ENCODE data around the gene RIC8B. TPM values are rescaled to one million over a fixed set of nuclear protein-coding genes. Genes with fewer than 3 reads are reported as not detected.

The RIC8B gene
- total RNA-seq, 2 donors from 2014 or later: 12.9 to 27.5 TPM

DNA sequence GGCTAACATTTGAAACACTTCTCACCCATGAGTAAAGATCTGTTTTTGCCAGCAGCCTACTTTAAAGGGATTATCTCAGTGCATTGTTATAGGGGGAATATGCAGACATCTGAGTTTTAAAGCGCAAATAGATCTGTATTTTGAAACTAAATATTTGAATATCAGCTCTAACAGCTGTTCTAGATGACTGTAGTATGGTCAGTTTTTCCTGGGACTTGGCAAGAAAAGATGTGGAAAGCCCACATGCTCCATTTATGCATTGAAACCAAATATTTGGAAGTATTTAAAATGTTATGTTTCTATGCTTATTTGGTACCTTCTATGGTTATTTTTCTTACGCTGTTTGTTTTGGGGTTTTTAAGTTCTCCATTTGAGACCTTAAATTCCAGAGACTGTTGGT, 41.7 kb downstream of the RIC8B start:
- H3K4me1 ChIP-seq (ENCODE audit: control insufficient read depth in 1 of 2, low read depth in 2 of 2): no peaks in the 10 kb centered on the region
- no peak for TF ChIP-seq CTCF (IDR thresholded peaks at IDR 0.05)
- no peak for ATAC-seq (ENCODE audit: insufficient number of reproducible peaks, low FRiP score, low read depth)
- no peaks in the 10 kb centered on the region for H3K9me3 ChIP-seq
- peaks cover 5% of the 10 kb centered on the region for H3K36me3 ChIP-seq
- DNase-seq (ENCODE audit: low spot score): no peak
- H3K27ac ChIP-seq: no peak overlapping the region
- H3K4me3 ChIP-seq: no peak overlapping the region
- H3K27me3 ChIP-seq (replicated peaks; ENCODE audit: insufficient read depth): no peaks in the 10 kb centered on the region

DNA sequence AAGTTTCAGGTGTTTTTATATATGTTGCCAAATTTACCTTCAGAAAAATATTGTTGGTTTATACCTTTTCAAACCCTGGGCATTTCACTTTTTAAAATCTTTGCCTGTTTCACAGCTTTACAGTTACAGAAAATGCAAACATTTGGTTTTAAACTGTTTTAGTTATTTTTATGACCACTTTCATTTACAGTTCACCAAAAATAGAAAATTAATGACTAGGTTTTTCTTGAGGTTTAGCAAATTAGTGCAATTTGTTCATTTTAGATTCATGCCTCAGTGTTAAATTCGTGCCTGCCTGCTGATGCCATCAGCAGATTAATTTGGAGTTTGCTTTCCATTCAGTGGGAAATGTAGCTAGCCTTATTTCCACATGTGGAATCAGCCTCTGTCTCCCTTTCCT, 45.5 kb downstream of the RIC8B start:
- Histone ChIP-seq H3K36me3 (peaks cover 6% of the 10 kb centered on the region), H3K27me3 (replicated peaks; ENCODE audit: insufficient read depth) (no peaks in the 10 kb centered on the region), H3K4me3 (no peak overlapping the region), H3K9me3 (no peaks in the 10 kb centered on the region), H3K27ac (no peak overlapping the region), H3K4me1 (ENCODE audit: control insufficient read depth in 1 of 2, low read depth in 2 of 2) (no peaks in the 10 kb centered on the region)
- TF ChIP-seq CTCF (IDR thresholded peaks at IDR 0.05): no peak
- no peak for ATAC-seq (ENCODE audit: insufficient number of reproducible peaks, low FRiP score, low read depth)
- no peak for DNase-seq (ENCODE audit: low spot score)

- no peak overlapping the region for H3K4me3 ChIP-seq
- H3K27ac ChIP-seq: no peak overlapping the region
- ATAC-seq (ENCODE audit: insufficient number of reproducible peaks, low FRiP score, low read depth): no peak
- no peak for DNase-seq (ENCODE audit: low spot score)
- no peak for TF ChIP-seq CTCF (IDR thresholded peaks at IDR 0.05)
- H3K9me3 ChIP-seq: no peaks in the 10 kb centered on the region
- no peaks in the 10 kb centered on the region for H3K4me1 ChIP-seq (ENCODE audit: control insufficient read depth in 1 of 2, low read depth in 2 of 2)
- H3K27me3 ChIP-seq (replicated peaks; ENCODE audit: insufficient read depth): no peaks in the 10 kb centered on the region
- H3K36me3 ChIP-seq: no peaks in the 10 kb centered on the region
Observed at GRCh38 chr12:106831699-106832098, 57.2 kb downstream of the RIC8B start.

GRCh38 chr12:106837782-106838181, 63.3 kb downstream of the RIC8B start:
- ATAC-seq (ENCODE audit: insufficient number of reproducible peaks, low FRiP score, low read depth) (no peak), DNase-seq (ENCODE audit: low spot score) (no peak)

DNA sequence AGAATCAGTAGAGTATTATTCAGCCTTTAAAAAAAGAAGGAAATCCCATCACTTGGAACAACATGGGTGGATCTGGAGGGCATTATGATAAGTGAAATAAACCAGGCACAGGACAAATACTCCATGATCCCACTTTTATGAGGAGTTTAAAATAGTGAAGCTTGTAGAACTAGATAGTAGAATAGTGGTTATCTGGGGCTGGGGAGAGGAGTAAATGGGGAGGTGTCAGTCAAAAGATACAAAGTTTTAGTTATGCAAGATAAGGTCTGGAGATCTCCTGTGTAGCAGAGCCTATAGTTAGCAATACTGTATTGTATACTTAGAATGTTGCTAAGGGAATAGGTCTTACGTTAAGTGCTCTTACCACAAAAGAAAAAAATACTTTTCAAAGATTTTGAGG, 64.9 kb downstream of the RIC8B start:
- H3K4me3 ChIP-seq: no peak overlapping the region
- TF ChIP-seq CTCF (IDR thresholded peaks at IDR 0.05): no peak
- no peaks in the 10 kb centered on the region for H3K36me3 ChIP-seq
- no peaks in the 10 kb centered on the region for H3K27me3 ChIP-seq (replicated peaks; ENCODE audit: insufficient read depth)
- no peak overlapping the region for H3K27ac ChIP-seq
- H3K9me3 ChIP-seq: no peaks in the 10 kb centered on the region
- ATAC-seq (ENCODE audit: insufficient number of reproducible peaks, low FRiP score, low read depth) (no peak), DNase-seq (ENCODE audit: low spot score) (no peak)
- peaks cover 20 to 32% of the 10 kb centered on the region in 2 donors for H3K4me1 ChIP-seq (ENCODE audit: control insufficient read depth in 1 of 2, low read depth in 2 of 2)

More at GRCh38 chr12:106837782-106838181, 63.3 kb downstream of the RIC8B start:
- Histone ChIP-seq H3K27me3 (replicated peaks; ENCODE audit: insufficient read depth) (no peaks in the 10 kb centered on the region), H3K9me3 (no peaks in the 10 kb centered on the region), H3K4me1 (ENCODE audit: control insufficient read depth in 1 of 2, low read depth in 2 of 2) (peaks cover 20 to 32% of the 10 kb centered on the region in 2 donors), H3K27ac (no peak overlapping the region), H3K36me3 (no peaks in the 10 kb centered on the region), H3K4me3 (no peak overlapping the region)
- no peak for TF ChIP-seq CTCF (IDR thresholded peaks at IDR 0.05)

Data from thoracic aorta (tissue), 2 donors.